HG03558 (cell line): ENCODE measurements around the gene AIFM2.
"Not testable (repeated sequence)": the region's sequence is repeated elsewhere in the genome, so short reads cannot be mapped to it uniquely, and the experiment has no call there.

Source experiments
- ATAC-seq: cut with Tn5 transposase; IDR thresholded peaks from one replicate; pipeline ENCODE4 v1.9.1; 2021; ENCODE audit warnings: moderate number of reproducible peaks; ENCODE audit not compliant: unreplicated experiment; ENCODE audit errors: extremely low read depth

The AIFM2 gene

DNA sequence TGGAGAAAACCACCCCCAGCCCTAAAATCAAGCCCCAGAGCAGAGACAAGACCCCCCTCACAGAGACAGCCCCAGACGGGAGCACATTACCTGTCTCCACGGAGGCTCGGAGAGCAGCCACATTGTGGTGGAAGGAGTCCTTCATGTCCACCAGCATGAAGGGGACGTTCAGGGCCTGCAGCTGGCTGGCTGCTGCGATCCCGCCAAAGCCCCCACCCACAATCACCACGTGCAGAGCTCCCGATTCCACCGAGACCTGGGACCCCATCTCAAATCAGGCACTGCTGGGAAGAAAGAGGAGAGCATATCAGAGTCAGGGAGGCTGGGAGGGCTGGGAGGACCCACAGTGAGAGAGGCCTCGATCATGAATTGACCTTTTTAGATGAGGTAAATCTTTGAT is 8.8 kb downstream of the AIFM2 start:
- no peak for ATAC-seq

- not testable (repeated sequence) for ATAC-seq
These were observed 9.5 kb downstream of the AIFM2 start for GRCh38 chr10:70123166-70123565.

- no peak for ATAC-seq
These were observed 9.9 kb downstream of the AIFM2 start for GRCh38 chr10:70122742-70123141.

DNA sequence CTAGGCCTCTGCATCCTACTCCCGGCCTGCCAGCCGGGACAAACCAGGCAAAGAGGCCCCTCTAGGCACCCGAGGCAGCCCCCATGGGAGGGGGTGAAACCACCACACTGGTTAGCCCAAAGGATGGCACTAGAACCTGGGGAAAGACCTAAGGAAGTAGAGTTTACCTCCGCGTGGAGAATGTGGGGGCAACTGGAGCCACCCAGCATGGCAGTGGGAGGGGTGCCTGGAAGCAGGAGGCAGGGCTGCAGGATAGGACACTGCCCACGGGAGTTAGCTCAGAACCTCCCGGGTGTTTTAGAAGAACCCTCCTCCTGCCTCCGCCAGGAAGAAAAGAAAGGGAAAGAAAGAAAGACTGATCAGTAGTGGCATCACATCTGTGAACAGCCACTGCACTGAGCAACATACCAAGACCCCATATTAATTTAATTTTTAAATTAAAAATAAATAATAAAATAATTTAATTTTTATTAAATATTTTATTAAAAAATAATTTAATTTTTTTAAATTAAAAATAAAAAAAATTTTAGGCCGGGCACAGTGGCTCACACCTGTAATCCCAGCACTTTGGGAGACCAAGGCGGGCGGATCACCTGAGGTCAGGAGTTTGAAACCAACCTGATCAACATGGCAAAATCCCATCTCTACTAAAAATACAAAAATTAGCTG is 11.2 kb downstream of the AIFM2 start:
- no peak for ATAC-seq

GRCh38 chr10:70120417-70120816 is 12.2 kb downstream of the AIFM2 start:
- no peak for ATAC-seq

DNA sequence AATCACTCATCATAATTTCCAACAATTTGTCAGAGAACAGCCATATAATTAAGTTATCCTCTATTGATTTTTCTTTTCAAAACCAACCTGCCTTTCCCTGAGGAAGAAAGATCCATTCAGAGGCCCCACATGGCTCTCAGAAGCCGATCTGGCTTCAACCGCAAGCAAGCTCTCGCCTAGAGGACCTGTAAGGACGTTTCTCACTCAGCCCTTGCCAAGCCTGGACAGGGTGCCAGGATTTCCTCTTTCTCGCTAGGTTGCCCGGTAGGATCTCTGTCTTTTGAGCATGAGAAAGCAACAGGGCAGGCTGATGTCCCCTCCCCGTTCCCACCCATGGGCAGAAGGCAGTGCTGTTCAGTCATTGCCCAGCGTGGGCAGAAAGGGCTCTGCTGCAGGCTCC is 13.0 kb downstream of the AIFM2 start:
- ATAC-seq: no peak

DNA sequence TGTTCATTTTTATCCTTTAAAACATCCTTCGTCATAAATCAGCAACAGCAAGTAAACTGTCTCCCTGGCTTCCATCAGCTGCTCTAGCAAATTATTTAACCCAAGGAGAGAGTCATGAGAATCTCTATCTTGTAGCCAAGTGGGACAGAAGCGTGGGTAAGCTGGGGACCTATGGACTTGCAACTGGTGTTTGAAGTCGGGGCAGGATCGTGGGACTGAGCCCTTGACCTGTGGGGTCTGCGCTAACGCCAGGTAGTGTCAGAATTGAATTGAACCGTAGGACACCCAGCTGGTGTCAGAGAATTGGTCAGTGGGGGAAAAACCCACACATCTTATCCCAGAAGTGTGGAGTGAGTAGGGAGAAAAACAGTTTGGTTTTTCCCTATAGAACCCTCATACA is 13.4 kb downstream of the AIFM2 start:
- no peak for ATAC-seq

GRCh38 chr10:70118196-70118595 is 14.4 kb downstream of the AIFM2 start:
- no peak for ATAC-seq

DNA sequence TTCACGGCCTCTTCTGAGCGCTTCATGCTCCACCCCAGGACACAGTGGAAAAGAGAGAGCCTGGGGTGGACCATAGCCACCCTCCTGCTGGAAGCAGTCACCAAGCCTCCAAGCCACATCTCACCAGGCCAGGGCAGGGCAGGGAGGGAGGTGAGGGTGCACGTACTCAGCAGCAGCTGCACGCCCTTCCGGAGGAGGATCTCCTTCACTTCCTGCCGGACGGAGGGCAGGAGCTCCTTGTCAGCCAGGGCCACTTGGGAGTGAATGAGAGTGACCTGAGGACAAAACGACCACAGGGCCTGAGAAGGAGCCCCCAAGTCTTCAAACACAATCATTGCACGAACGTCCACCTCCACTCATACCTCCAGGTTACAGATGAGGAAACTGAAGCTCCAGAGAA is 15.0 kb downstream of the AIFM2 start:
- no peak for ATAC-seq

DNA sequence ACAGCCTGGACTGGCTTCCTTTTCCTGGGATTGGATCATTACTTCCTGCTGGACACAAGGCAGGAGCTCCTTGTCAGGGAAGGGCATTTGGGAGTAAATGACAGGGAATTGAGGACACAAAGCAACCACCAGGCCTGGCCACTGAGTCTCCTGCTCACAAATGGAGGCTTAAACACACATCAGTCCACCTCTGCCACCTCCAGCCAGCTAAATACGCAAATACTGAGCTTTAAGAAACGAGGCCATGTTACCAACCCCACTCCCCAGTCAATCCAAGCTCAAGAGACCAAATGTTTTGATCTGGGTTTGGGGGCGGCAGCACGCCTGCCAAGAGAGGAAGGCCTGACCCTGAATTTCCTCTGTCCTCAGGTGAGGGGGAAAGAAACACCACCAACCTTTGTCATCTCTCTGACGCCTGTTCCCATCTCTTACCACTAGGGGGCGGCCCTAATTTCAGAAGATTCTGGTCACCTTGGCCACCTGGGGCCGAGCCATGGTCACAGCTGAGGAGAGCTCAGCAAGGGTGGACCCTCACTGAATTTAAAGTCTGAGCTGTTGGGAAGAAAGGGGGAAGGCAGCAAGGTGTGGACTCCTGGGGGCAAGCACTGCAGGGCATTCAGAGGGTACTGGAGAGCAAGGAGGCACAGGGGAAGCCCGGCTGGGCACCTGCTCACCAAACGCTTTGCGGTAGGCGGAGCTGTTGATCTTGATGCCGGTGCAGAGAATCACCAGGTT is 16.5 kb downstream of the AIFM2 start:
- no peak for ATAC-seq

GRCh38 chr10:70114902-70115301 is 17.7 kb downstream of the AIFM2 start:
- ATAC-seq: no peak

DNA sequence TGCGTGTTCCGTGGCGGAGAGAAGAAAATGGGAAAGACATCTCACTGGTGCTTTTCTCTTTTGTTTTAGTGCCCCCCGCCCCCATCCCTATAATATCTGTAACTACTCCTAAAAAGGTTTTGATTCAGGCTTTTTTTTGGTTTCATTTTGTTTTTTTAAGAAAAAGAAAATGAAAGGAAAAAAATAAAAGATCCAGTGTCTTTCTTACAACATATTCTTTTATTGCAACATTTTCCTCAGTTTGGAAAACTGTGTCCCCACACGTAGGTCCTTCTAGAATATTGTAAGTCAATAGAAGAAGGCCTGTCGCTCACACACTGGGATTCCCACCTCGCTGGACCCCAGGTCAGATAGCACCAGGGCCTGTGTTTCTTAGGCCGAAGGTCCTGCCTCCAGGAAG is 20.6 kb downstream of the AIFM2 start:
- ATAC-seq: no peak

- no peak for ATAC-seq
These were observed 21.1 kb downstream of the AIFM2 start for GRCh38 chr10:70111496-70111895.

DNA sequence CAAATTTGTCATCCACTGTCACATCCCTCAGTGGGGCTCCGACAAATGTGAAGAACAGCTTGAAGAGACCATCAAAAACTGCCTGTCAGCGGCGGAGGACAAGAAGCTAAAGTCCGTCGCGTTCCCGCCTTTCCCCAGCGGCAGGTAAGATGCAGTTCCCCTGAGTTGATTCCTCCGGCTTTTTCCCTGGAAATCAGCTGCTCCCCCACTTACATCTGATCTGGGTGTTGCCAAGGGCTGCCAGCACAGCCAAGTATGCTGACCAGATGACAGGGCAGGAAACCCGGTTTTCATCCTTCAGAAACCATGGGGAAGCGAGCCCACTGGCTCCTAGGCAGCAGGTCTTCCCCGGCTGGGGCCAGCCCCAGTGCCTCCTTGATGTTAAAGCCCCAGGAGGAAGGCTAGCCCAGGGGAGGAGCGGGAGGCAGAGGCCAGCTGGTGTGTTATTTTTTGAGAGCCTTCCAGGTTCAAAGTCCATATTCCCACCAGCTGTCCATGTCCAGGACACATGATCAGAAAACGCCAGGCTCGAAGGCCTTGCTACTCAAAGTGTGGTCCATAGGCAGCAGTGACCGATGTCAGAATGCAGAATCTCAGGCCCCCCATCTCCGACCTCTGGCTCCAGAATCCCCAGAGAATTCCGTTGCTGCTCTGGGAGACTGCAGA is 23.4 kb downstream of the AIFM2 start:
- no peak for ATAC-seq

DNA sequence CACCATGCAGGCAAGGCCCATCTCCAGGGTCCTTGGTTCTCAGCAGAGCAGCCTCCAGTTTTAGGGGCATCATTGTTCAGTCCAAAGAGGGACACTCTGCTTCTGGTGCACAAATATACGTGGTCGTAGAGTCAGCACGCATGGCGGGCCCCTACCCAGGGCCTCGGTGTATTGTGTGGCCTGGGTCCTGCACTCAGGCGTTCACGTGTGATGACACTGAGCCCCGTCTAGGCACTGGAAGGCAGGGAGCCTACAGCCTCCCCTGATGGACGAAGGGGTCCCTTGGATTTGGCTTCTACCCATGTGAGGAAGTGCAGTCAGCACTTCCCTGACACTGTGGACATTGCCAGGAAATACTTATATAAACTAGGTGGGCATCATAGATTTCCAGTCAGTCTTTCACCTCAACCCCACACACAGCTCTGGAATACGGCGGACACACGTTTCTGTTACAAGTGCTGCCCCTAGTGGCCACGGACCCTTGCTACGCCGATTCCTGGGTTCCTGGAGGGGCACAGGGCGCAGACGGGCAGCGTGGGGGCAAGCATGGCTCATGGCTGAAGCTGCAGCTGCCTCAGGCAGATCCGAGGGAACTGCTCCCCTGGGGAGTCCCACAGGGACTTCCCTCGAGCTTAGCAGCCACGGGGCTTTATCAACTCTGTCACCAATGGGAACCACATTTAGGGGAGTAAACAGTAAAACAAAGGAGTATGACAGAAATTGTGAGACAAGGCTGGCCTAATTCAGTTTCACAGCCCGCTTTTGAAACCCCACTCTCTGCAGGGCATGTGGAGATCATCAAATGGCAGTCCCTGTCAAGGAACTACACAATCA is 25.4 kb downstream of the AIFM2 start:
- ATAC-seq: no peak

- no peak for ATAC-seq
These were observed 31.0 kb downstream of the AIFM2 start for GRCh38 chr10:70101668-70102067.

DNA sequence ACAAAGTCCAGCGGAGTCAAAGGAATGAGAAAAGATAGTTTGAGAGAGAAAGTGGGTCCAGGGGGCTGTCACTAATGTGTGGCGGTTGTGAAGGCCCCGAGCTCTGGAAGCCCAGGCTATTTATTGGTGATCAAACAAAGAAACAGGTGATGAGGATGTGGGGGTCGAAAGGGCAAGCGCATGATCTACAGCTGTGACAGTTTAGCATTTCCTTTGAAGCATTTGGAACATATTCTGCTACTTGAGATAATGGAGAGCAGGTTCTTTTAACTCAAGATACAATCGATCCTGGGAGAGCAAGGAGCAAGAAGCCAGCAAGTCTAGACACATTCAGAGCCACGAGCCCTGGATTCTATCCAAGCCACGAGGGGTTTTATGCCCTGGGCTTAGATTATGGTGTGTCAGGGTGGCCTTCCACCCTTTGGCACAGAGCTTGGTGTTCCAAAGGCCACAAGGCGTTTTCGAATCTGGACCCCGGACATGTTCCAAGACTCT is 31.5 kb downstream of the AIFM2 start:
- not testable (repeated sequence) for ATAC-seq

DNA sequence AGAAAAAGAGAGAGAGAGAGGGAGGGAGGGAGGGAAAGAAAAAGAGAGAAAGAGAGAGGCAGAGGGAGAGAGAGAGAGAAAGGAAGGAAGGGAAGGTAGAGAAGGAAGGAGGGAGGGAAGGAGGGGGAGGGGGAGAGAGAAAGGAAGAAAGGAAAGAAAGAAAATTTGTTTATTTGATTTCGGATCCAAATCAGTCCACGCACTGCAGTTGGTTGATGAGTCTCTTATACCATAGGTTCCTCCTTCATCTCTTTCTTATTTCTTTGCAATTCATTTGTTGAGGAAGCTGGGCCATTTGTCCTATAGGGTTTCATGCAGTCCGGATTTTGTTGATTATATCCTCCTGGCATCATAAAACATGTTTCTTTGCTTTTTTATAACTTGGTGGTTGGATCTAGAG is 34.4 kb downstream of the AIFM2 start:
- ATAC-seq: no peak

DNA sequence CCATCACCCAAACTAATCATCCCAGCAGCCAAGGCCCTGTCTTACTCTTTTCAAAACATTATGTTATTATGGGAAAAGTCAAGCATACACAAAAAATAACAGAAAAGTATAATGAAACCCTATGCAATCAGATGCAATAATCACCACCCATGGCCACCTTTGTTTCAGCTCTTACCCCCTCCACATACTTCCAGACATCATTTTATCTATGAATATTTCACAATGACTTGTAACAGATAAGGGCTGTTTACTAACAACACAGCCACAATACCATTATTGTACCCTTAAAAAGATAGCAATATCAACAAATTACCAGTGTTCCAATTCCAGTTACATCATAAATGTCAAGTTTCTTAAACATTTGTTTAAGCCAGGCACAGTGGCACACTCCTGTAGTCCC is 35.2 kb downstream of the AIFM2 start:
- ATAC-seq: no peak

DNA sequence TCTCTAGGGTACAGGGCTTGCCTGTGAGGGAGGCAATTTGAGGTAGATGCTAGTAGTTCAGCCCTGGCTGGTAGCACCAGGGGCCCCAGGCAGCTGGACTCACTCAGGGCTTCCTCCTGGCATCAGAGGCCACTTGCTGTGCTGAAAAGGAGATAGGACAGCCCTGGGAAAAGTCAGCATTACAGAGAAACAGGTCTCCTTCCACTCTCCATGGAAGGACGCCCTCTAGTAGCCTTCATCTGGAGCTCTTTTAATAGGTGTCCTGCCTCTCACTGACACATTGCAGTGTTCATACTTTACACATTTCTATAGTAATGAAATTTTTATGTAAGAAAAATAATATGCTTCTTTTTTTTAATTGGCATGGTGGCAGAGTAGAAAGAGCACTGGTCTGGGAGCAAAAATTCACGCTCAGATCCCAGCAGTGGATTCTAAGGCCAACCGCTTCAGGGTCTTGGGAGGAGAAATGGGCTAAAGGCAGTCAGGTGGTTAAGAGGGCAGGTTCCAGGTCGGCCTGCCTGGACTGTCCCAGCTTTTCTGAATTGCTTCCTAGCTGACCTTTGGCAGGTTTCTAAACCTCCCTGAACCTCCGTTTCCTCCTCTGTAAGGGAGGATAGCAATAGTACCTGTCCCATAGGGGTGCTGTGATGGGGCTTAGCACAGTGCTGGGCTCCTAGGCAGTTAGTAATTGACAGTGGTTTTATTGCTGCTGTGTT is 35.8 kb downstream of the AIFM2 start:
- ATAC-seq: no peak
